Epithelial cell of esophagus (primary cell): ENCODE data around the gene ADM5.

Experiments used
- DNase-seq: peaks from one replicate; pipeline ENCODE4 v3.0.0; 2010; ENCODE audit warnings: low read depth
- H3K4me3 ChIP-seq: 2 replicates; pipeline ENCODE4 v1.5.1; 2011; ENCODE audit warnings: mild to moderate bottlenecking, low read length, control low read depth
- TF ChIP-seq, protein P1 (sequence below): IDR thresholded peaks from 2 replicates; pipeline ENCODE4 v1.5.1; 2011; ENCODE audit warnings: low read depth, mild to moderate bottlenecking, low read length, control low read depth, inconsistent platforms; ENCODE audit not compliant: insufficient read depth; ENCODE audit errors: missing control alignments

The ADM5 gene

GRCh38 chr19:49738268-49738667 lies 48.9 kb downstream of the ADM5 start:
- TF ChIP-seq, protein P1, sequence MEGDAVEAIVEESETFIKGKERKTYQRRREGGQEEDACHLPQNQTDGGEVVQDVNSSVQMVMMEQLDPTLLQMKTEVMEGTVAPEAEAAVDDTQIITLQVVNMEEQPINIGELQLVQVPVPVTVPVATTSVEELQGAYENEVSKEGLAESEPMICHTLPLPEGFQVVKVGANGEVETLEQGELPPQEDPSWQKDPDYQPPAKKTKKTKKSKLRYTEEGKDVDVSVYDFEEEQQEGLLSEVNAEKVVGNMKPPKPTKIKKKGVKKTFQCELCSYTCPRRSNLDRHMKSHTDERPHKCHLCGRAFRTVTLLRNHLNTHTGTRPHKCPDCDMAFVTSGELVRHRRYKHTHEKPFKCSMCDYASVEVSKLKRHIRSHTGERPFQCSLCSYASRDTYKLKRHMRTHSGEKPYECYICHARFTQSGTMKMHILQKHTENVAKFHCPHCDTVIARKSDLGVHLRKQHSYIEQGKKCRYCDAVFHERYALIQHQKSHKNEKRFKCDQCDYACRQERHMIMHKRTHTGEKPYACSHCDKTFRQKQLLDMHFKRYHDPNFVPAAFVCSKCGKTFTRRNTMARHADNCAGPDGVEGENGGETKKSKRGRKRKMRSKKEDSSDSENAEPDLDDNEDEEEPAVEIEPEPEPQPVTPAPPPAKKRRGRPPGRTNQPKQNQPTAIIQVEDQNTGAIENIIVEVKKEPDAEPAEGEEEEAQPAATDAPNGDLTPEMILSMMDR, result no peak
- DNase-seq, result no peak
- no peak overlapping the region for H3K4me3 ChIP-seq

- TF ChIP-seq, protein P1, result no peak
- DNase-seq, result no peak
- H3K4me3 ChIP-seq, result no peak overlapping the region
Observed at GRCh38 chr19:49739098-49739497, 49.7 kb downstream of the ADM5 start.

GRCh38 chr19:49739933-49740332 lies 50.5 kb downstream of the ADM5 start:
- H3K4me3 ChIP-seq, result no peak overlapping the region
- no peak for DNase-seq
- TF ChIP-seq, protein P1, result no peak
